Lower leg skin (tissue), 3 donors: ENCODE results near the gene FNIP2.

Source experiments
- CTCF ChIP-seq, 3 donors: fragments of 450-650 bp; IDR thresholded peaks; one replicate each; pipeline ENCODE4 v1.5.1; 2016; ENCODE audit warnings: antibody characterized with exemption in 3 of 3, mild to moderate bottlenecking in 3 of 3, moderate library complexity in 2 of 3
- POLR2A ChIP-seq, 2 donors: fragments of 450-650 bp; IDR thresholded peaks; one replicate each; pipeline ENCODE4 v1.6.1; 2016 to 2017; ENCODE audit warnings: antibody characterized with exemption in 2 of 2, mild to moderate bottlenecking in 1 of 2, moderate library complexity in 1 of 2

- TF ChIP-seq CTCF (IDR thresholded peaks at IDR 0.05) (no peak), POLR2A (IDR thresholded peaks at IDR 0.05) (no peak)
Observed at GRCh38 chr4:158904815-158905214, 136.0 kb downstream of the FNIP2 start.
